SK-N-SH treated with all-trans-retinoic acid at 6 μM for 48 hours (cell line): ENCODE results near the gene CLSTN2.

Experiments used
- BACH2 ChIP-seq: fragments of 250-450 bp; sonication (Bioruptor Pico); IDR thresholded peaks from 2 replicates; pipeline ENCODE4 v1.9.0; 2021; ENCODE audit warnings: mild to moderate bottlenecking, borderline replicate concordance
- CSDC2 ChIP-seq: fragments of 250-450 bp; sonication (Bioruptor Pico); IDR thresholded peaks from 2 replicates; pipeline ENCODE4 v1.5.0; 2020; ENCODE audit warnings: mild to moderate bottlenecking, moderate library complexity
- ESRRG ChIP-seq: fragments of 250-450 bp; sonication (Bioruptor Pico); IDR thresholded peaks from 2 replicates; pipeline ENCODE4 v1.6.1; 2021; ENCODE audit warnings: mild to moderate bottlenecking
- GLIS3 ChIP-seq: fragments of 250-450 bp; sonication (Bioruptor Pico); IDR thresholded peaks from 2 replicates; pipeline ENCODE4 v1.5.0; 2020; ENCODE audit warnings: mild to moderate bottlenecking, moderate library complexity
- RARB ChIP-seq: fragments of 250-450 bp; sonication (Bioruptor Pico); IDR thresholded peaks from 2 replicates; pipeline ENCODE4 v1.8.0; 2021; ENCODE audit warnings: mild to moderate bottlenecking, moderate library complexity
- SNAI2 ChIP-seq: fragments of 250-450 bp; sonication (Bioruptor Pico); IDR thresholded peaks from 2 replicates; pipeline ENCODE4 v1.5.0; 2020; ENCODE audit warnings: mild to moderate bottlenecking, moderate library complexity
- TCF4 ChIP-seq: fragments of 250-450 bp; sonication (Bioruptor Pico); IDR thresholded peaks from 2 replicates; pipeline ENCODE4 v1.8.0; 2021; ENCODE audit warnings: mild to moderate bottlenecking, moderate library complexity, borderline replicate concordance
- ZFP30 ChIP-seq: fragments of 450-650 bp; formaldehyde crosslinking; IDR thresholded peaks from 2 replicates; pipeline ENCODE4 v1.5.0; 2022; ENCODE audit warnings: mild to moderate bottlenecking, moderate library complexity
- TF ChIP-seq, protein P1 (sequence below): fragments of 250-450 bp; sonication (Bioruptor Pico); IDR thresholded peaks from 2 replicates; pipeline ENCODE4 v1.5.0; 2020; ENCODE audit warnings: mild to moderate bottlenecking, moderate library complexity
- TF ChIP-seq, protein P2 (sequence below): fragments of 250-450 bp; sonication (Bioruptor Pico); IDR thresholded peaks from 2 replicates; pipeline ENCODE4 v1.5.1; 2020; ENCODE audit warnings: low read depth, mild to moderate bottlenecking, moderate library complexity

DNA sequence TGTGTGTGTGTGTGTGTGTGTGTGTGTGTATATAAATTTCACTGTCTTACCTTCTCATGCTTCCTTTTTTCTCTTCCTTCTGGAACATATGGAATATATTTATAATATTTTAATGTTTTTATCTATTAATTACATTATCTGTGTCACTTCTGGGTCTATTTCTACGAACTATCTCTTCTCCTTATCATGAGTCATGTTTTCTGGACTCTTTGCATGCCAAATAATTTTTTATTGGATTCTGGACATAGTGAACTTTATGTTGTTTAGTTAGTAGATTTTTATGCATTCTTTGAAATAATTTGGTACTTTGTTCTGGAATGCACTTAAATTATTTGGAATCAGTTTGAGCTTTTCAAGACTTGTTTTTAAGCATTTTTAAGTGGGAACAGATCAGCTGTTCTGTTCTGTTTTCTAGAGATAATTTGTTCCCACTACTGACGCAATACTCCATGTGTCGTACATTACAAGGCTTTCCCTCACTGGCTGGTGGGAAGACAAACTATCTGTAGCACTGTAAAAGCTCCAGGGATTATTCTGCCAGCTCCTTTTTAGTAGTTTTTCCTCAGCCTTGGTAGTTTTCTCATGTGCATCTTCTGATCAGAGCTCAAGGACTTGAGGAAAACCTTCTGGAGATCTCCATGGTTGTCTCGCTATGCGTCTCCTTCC, 302.0 kb downstream of the CLSTN2 start:
- TF ChIP-seq, protein P1, sequence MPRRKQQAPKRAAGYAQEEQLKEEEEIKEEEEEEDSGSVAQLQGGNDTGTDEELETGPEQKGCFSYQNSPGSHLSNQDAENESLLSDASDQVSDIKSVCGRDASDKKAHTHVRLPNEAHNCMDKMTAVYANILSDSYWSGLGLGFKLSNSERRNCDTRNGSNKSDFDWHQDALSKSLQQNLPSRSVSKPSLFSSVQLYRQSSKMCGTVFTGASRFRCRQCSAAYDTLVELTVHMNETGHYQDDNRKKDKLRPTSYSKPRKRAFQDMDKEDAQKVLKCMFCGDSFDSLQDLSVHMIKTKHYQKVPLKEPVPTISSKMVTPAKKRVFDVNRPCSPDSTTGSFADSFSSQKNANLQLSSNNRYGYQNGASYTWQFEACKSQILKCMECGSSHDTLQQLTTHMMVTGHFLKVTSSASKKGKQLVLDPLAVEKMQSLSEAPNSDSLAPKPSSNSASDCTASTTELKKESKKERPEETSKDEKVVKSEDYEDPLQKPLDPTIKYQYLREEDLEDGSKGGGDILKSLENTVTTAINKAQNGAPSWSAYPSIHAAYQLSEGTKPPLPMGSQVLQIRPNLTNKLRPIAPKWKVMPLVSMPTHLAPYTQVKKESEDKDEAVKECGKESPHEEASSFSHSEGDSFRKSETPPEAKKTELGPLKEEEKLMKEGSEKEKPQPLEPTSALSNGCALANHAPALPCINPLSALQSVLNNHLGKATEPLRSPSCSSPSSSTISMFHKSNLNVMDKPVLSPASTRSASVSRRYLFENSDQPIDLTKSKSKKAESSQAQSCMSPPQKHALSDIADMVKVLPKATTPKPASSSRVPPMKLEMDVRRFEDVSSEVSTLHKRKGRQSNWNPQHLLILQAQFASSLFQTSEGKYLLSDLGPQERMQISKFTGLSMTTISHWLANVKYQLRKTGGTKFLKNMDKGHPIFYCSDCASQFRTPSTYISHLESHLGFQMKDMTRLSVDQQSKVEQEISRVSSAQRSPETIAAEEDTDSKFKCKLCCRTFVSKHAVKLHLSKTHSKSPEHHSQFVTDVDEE (CRISPR knock-in tag): no peak
- TF ChIP-seq CSDC2 (CRISPR knock-in tag): no peak
- no peak for TF ChIP-seq TCF4 (CRISPR knock-in tag)
- TF ChIP-seq GLIS3 (CRISPR knock-in tag): no peak
- no peak for TF ChIP-seq ESRRG (CRISPR knock-in tag)
- TF ChIP-seq RARB: no peak
- TF ChIP-seq, protein P2, sequence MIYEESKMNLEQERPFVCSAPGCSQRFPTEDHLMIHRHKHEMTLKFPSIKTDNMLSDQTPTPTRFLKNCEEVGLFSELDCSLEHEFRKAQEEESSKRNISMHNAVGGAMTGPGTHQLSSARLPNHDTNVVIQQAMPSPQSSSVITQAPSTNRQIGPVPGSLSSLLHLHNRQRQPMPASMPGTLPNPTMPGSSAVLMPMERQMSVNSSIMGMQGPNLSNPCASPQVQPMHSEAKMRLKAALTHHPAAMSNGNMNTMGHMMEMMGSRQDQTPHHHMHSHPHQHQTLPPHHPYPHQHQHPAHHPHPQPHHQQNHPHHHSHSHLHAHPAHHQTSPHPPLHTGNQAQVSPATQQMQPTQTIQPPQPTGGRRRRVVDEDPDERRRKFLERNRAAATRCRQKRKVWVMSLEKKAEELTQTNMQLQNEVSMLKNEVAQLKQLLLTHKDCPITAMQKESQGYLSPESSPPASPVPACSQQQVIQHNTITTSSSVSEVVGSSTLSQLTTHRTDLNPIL (CRISPR knock-in tag): no peak
- no peak for TF ChIP-seq BACH2 (CRISPR knock-in tag)
- TF ChIP-seq ZFP30: no peak
- TF ChIP-seq SNAI2: no peak
